GM18517 (cell line): ENCODE data around the gene SPSB2.
A peak's percentile ranks its signal among the peaks of the same experiment; 100 is the strongest.
"Not testable (repeated sequence)": the region's sequence is repeated elsewhere in the genome, so short reads cannot be mapped to it uniquely, and the experiment has no call there.

ENCODE experiments used
- ATAC-seq: cut with Tn5 transposase; IDR thresholded peaks from one replicate; pipeline ENCODE4 v1.9.1; 2021; ENCODE audit warnings: mild to moderate bottlenecking, moderate library complexity; ENCODE audit not compliant: unreplicated experiment

The SPSB2 gene, protein sequence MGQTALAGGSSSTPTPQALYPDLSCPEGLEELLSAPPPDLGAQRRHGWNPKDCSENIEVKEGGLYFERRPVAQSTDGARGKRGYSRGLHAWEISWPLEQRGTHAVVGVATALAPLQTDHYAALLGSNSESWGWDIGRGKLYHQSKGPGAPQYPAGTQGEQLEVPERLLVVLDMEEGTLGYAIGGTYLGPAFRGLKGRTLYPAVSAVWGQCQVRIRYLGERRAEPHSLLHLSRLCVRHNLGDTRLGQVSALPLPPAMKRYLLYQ

DNA sequence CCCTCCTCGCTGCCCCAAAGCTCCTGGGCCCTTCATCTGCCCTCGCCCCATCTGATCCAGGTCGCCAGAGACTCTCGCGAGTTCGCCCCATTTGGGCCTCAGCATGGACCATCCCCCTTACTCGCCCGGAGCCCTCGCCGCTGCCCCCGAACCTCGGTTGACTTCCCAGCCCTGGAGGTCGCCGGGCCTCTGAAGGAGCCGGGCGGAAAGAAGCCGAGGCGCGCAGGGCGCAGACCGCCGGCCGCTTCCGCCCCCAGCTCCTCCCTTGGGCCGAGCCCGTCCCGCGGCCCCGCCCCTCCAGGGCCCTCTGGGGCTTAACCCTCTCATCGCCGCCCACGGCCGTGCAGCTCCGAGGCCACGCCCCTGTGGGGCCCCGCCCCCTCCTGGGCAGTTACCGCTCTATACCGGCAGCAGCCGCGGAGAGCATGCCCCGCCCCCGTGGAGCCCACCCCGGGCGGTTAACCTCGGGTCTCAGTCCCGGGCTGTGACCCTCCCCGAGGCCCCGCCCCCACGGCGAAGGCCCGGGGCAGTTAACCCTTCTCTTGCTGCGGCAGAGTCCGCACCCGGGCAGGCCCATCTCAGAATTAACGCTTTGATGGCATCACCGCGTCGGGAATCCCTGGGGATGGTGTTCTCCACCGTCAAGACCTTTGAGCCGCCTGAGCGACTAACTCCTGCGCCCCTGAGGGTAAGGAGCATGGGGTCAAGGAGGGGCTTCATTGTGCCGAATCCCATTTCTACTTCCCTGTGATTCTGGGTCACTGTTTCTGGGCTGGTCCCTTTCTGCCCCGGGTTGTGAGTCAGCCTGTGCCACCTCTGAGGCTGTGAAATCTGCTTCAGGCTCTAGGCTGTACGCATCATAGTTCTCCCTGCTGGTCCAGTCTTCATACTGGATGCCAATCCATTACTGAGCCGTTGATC, at the start of gene SPSB2:
TSS of gene SPSB2 (minus strand) at position 210 of the 921 bp plus-strand sequence. CDS start 402 bp downstream, outside the sequence.
- peak; percentile 55 for ATAC-seq

DNA sequence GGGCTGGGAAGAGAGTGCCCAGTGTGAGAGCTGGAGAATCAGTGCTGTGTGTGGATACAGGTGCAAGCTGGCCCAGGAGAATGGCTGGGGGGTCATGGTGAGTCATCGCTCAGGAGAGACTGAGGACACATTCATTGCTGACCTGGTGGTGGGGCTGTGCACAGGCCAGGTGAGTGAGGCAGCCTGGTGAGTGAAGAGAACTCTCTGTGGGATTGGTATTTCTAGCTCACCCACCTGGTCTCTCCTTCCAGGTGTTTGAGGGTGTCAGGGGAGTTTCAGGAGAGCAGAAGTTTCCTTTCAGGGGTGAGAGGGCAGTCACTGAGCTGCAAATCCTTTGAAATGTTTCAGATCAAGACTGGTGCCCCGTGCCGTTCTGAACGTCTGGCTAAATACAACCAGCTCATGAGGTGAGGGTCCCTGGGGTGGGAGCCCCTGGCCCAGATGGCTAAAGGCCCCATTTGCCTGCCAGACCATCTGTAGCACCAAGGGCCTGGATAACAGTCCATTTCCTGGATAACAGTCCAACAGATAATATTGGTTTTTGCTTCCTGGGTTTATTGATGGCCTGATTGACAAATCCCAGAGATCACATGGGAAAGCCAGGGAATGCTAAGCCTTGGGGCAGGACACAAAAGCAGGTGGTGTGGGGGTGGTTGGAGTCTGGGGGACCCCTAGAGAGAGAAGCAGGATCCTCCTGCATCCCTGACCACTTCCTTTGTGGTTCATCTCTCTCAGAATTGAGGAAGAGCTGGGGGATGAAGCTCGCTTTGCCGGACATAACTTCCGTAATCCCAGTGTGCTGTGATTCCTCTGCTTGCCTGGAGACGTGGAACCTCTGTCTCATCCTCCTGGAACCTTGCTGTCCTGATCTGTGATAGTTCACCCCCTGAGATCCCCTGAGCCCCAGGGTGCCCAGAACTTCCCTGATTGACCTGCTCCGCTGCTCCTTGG, 49.2 kb upstream of the SPSB2 start:
- no peak for ATAC-seq

DNA sequence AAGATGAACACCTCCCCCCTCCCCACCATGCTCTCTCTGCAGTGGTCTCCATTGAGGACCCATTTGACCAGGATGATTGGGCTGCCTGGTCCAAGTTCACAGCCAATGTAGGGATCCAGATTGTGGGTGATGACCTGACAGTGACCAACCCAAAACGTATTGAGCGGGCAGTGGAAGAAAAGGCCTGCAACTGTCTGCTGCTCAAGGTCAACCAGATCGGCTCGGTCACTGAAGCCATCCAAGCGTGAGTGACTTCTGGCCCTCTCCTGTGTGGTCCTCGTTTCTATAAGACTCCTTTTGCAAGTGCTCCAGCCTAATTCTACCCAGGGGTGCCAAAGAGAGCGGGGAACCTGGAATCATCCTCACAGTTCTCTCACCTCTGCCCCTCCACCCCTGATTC, 48.4 kb upstream of the SPSB2 start:
- ATAC-seq, result no peak

DNA sequence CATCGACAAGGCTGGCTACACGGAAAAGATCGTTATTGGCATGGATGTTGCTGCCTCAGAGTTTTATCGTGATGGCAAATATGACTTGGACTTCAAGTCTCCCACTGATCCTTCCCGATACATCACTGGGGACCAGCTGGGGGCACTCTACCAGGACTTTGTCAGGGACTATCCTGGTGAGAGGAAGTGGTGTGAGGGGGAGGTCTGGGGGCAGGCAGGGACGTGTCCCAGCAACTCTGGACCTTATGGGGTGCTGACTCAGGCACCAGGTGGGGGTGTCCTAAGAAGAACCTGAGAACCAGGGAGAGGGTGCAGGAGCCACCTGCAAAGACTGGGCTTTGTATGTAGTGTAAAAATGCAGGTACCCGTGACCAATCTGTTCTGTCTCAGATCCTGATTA, 46.5 kb upstream of the SPSB2 start:
- ATAC-seq, result no peak

DNA sequence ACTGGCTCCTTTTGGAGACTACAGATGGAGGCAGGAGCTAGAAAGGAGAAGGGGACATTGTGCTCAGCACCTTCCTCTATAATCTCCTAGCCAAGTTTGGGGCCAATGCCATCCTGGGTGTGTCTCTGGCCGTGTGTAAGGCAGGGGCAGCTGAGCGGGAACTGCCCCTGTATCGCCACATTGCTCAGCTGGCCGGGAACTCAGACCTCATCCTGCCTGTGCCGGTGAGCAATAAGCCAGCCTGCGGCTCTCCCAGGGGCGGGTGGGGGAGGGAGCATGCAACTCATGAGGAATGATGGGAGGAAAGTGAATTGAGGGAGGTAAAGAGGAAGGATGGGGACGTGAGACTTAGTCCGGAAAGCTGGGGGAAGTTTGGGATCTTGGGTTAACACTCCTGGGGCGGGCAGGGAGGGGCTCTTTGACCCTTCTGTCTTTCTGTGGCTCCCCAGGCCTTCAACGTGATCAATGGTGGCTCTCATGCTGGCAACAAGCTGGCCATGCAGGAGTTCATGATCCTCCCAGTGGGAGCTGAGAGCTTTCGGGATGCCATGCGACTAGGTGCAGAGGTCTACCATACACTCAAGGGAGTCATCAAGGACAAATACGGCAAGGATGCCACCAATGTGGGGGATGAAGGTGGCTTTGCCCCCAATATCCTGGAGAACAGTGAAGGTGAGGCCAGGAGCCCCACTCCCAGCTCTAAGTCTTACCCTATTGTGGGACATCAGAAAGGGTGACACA, 44.6 kb upstream of the SPSB2 start:
- no peak for ATAC-seq

DNA sequence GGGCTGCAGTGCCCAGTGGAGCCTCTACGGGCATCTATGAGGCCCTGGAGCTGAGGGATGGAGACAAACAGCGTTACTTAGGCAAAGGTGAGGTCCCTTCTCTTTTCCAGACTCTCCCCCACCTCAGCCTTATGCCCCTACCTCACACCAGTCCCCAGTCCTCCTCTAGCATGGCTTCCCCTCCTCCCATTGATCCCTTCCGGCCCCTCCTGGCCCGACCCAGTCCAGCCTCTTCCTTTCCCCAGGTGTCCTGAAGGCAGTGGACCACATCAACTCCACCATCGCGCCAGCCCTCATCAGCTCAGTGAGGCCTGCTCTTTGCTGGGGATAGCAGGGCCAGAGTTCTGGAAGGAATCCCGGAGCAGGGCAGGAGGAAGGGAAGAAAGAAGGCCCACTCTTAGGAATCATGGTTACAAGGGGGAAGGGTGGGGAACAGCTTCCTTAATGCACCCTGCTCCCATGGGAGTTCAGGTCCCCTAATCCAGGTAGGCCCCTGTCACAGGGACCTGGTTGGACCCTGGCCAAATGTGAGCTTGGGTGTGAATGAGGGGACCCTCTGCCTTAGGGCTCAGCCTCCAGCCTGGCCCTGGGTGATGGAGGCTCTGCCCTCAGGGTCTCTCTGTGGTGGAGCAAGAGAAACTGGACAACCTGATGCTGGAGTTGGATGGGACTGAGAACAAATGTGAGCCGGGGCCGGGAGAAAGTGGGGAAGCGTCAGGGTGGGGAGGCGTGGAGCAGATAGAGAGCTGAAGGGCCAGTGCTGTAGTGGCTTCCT, 43.5 kb upstream of the SPSB2 start:
- ATAC-seq, result no peak

DNA sequence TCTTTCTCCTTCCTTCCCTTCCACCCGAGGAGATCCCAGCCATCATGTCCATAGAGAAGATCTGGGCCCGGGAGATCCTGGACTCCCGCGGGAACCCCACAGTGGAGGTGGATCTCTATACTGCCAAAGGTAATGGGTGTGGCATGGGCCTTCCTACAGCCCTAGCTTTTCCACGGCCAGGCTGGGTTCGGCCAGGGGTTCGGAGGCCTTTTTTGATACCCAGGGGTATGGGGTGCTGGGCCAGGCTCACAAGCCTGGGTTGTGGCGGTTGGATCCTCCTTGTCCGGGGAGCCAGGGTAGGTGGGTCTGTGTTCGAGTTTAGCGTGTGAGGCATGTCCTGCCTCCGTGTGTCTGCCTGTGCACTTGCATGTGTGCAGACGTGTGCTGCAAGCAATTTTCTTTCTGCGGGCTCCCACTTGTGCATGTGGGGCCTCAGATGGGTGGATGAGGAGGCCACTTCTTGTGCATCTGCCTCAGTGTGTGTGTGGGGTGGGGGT, 42.7 kb upstream of the SPSB2 start:
- no peak for ATAC-seq

DNA sequence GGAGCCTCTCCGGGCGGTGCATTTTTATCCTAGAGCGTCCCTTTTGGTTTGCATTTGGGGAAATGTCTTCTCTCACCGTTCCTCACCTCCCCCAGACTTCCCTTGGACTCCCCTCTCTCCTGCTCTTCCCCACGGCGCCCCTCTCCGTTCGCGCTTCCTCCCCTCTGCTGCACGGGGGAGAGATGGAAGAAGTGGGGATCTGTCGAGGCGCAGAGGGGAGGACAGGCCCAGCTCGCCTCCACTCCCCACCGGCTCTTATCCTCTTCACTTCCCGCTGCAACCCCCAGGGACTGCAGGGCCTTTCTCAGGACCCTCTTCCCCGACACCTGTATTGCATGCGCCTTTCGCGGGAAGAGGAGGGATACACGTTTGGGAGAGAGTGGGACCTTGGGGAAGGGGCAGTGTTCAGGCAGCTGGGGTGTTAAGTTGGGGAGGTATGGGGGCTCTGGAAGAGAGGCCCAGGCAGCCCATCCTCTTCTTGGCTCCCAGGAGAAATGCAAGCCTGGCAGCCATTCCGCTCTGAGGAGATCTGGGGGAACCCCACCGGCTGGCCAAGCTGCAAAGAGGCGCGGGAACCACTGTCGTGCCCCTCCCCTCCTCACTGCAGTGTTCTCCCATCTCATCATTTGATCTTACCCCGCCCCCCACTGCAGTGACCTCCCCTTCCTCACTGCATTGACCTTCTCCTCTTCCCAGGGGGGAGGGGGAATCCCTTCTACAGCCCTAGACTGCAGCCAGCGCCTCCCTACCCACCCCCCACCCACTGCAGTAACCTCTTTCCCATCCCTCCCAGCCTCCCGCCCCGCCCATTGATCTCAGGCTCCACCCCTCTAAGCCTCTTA, 42.1 kb upstream of the SPSB2 start:
- ATAC-seq, result no peak

DNA sequence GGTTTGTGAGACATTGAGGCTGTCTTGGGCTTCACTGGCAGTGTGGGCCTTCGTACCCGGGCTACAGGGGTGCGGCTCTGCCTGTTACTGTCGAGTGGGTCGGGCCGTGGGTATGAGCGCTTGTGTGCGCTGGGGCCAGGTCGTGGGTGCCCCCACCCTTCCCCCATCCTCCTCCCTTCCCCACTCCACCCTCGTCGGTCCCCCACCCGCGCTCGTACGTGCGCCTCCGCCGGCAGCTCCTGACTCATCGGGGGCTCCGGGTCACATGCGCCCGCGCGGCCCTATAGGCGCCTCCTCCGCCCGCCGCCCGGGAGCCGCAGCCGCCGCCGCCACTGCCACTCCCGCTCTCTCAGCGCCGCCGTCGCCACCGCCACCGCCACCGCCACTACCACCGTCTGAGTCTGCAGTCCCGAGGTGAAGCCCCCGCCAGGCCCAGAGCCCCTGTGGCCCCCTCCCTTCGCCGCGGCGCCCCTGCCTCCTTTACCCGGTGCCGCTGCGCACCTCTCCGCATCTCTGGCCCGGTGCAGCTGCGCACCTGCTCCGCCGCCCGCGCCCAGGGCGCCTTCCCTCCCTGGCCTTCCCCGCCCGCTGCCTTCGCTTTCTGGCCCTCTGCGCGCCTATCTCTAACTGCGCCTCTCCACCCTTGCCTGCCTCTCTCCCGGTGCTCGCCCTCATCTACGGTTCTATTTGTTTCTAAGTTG, 41.3 kb upstream of the SPSB2 start, which contains the start of gene ENO2:
TSS of gene ENO2 (plus strand) at position 335 of the 701 bp plus-strand sequence. CDS start 1,253 bp downstream, outside the sequence.
- peak; percentile 57 for ATAC-seq

DNA sequence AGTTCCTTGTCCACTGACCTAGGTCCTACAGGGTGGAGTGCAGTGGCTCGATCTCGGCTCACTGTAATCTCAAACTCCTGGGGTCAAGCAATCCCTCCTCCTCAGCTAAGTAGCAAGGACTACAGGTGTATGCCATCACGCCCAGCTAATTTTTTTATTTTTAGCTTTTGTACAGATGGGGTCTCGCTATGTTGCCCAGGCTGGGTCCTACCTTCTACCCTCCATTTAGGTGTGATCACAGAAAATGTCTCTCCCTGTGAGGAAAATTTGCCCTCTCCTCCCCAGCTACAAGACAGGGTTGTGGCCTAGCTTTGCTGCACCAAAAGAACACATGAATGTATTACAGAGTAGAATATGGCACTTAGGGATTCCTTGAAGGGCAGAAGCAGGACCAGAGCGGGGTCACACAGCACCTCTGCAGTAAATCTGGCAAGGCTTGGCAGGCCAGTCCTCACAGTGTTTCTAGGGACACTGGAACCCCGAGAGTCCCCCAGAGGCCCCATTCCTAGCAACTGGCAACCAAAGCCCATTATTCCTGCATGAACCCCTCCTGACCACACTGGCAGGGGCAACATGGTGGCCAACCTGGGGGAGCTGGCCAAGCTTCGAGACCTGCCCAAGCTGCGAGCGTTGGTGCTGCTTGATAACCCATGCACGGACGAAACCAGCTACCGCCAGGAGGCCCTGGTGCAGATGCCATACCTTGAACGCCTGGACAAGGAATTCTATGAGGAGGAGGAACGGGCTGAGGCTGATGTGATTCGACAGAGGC, 39.2 kb upstream of the SPSB2 start:
- no peak for ATAC-seq

DNA sequence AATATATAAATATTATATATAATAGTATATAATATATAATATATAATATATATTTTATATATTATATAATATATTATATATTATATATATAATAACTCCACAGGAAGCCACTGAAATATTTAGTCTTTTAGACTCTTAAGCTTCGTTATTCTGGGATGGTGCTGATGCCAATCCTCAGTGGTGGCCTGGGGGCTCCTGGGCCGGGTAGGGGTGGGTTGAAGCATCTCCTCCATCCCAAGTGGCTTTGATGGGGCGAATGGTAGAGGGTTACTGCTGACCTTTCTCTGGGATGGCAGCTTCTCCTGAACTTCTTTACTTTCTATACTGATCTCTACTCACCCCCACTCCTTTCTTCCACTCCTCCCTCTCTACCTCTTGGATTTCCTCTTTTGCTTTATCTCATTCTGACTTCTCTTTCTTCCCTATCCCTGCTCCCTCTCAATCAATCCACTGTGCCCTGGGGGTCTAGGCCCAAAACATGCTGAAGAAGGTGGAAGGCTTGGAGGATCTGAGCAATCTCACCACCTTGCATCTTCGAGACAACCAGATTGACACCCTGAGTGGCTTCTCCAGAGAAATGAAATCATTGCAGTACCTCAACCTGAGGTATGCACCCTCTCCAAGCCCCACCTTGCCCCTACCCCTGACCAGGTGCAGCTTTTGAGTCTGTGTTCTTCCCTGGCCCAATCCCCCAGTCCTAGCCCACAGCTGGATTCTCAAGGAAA, 36.5 kb upstream of the SPSB2 start:
- no peak for ATAC-seq

DNA sequence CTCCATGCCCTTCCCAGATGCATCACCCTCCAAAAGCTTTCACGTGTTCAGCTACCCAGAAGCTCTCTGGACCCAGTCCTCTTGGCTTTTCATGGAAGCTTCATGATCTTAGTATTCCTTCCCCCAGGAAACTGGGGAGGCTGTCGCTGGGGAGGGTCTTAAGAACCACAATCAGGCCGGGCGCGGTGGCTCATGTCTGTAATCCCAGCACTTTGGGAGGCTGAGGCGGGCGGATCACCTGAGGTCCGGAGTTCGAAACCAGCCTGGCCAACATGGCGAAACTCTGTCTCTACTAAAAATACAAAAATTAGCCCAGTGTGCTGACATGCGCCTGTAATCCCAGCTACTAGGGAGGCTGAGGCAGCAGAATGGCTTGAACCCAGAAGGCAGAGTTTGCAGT, 35.0 kb upstream of the SPSB2 start:
- ATAC-seq, result not testable (repeated sequence)

DNA sequence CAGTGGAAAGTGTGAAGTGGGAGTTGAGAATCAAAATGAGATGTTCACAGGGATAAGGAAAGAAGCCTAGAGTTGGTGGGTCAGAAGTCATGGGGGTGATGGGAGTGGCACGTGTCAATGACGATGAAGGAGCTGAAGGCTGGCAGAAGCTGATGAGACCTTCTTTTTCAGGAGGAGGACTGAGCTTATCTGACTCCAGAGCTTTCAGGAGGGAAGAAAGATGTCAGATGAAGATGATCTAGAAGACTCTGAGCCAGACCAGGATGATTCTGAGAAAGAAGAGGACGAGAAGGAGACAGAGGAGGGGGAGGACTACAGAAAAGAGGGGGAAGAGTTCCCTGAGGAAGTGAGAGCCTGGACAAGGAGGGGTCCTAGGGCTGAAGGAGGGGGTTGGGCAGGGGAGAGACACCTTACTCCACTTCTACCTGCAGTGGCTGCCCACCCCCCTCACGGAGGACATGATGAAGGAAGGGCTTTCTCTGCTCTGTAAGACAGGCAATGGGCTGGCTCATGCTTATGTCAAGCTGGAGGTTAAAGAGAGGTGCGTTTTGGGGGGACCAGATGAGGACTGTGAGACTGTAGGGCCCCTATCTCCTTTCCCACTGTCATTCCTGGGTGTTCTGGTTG, 32.4 kb upstream of the SPSB2 start:
- no peak for ATAC-seq

DNA sequence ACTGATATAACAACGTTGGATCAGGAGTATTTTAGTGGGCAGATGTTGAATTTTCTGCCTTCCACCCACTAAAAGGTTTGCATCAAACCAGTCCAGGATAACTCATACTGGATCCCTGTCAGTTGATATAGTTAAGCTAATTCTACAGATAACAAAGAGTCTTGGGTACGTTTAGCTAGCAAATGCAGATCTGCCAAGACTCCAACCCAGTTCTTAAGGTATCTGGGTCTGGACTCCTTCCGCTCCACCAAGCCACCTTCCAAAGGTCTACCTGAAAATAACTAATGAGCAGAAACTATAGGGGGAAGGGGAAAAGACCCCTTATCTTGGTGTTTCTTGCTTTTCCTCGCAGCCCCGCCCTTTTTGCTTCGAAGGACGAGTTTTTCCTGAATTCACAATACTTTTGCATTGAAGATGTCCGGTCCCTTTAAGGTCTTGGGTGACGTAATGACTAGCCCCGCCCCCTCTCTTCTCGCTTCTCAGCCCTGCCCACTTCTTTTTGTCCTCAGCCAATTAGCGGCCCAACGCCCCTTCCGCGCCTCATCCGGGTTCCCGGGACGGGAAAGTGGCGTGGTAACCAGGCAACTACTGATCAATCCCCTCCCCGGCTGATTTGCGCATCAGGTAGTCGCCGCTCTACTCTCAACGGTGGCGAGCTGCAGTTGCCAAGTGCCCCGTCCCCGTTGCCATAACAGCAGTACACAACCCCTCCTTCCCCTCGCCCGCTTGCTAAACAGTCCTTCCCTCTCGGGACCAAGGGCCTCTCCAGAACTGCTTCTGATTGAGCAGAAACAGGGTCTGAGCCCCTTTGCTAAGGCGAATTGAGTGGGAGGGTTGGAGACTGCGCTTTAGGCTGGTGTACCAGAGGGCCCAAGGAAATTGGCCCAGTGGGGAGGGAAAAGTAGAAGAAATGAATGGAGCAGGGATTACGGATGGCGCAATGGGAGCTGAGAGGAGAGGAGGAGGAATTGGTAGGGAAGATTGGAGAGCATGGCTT, 31.5 kb upstream of the SPSB2 start, which contains the start of gene LRRC23:
TSS of gene LRRC23 (plus strand) at position 543 of the 997 bp plus-strand sequence. CDS start 812 bp downstream, outside the sequence.
- peak; percentile 89 for ATAC-seq
